ENCODE data around the gene POPDC2.

POPDC2 gene

GRCh38 chr3:119676020-119676419 is 15.6 kb upstream of the POPDC2 start:
- TF ChIP-seq POLR2AphosphoS5 (IDR thresholded peaks at IDR 0.05; ENCODE audit: low read depth, low read length) (no peak), FOXP2 (optimal IDR thresholded peaks at IDR 0.05; ENCODE audit: borderline replicate concordance, extremely low read depth, extremely low read length, insufficient read depth) (no peak), SIN3A (IDR thresholded peaks at IDR 0.05; ENCODE audit: borderline replicate concordance, insufficient read depth, low read length) (no peak), TAF1 (IDR thresholded peaks at IDR 0.05; ENCODE audit: borderline replicate concordance, insufficient read depth, low read length) (no peak)
- TF ChIP-seq, protein P1, sequence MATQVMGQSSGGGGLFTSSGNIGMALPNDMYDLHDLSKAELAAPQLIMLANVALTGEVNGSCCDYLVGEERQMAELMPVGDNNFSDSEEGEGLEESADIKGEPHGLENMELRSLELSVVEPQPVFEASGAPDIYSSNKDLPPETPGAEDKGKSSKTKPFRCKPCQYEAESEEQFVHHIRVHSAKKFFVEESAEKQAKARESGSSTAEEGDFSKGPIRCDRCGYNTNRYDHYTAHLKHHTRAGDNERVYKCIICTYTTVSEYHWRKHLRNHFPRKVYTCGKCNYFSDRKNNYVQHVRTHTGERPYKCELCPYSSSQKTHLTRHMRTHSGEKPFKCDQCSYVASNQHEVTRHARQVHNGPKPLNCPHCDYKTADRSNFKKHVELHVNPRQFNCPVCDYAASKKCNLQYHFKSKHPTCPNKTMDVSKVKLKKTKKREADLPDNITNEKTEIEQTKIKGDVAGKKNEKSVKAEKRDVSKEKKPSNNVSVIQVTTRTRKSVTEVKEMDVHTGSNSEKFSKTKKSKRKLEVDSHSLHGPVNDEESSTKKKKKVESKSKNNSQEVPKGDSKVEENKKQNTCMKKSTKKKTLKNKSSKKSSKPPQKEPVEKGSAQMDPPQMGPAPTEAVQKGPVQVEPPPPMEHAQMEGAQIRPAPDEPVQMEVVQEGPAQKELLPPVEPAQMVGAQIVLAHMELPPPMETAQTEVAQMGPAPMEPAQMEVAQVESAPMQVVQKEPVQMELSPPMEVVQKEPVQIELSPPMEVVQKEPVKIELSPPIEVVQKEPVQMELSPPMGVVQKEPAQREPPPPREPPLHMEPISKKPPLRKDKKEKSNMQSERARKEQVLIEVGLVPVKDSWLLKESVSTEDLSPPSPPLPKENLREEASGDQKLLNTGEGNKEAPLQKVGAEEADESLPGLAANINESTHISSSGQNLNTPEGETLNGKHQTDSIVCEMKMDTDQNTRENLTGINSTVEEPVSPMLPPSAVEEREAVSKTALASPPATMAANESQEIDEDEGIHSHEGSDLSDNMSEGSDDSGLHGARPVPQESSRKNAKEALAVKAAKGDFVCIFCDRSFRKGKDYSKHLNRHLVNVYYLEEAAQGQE (IDR thresholded peaks at IDR 0.05; ENCODE audit: insufficient read depth in 1 of 2, low read depth in 2 of 2, low read length in 2 of 2) = no peak

DNA sequence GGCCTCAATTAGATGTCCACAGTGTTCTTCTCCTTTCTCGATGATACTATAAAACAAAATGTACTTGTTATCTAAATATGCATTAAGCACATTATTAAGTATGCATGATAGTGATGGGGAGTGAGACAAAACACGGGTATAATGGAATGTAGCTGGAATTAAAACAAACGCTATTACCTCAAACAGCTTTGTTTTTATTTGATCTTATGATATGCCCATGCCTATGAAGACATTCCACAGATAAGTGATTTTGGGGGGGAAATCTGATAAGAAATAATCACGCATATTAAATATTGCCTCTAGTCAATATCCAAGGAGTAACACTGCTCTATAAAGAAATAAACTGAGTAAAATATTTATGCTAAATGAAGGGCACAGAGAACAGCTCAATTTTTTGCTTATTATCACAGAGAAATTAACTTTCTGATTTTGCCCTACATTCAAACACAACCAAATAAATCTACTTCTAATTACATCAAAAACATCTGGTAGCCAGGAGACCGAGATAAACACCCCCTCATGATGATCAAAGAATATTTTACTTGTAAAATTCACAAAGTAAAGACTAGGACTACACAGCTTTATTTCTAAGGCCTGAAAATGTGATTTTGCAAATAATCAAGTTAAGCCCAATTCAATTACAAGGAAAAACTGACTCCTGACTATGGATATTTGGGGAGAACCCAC is 14.9 kb upstream of the POPDC2 start:
- no peak for TF ChIP-seq SIN3A (IDR thresholded peaks at IDR 0.05; ENCODE audit: borderline replicate concordance, insufficient read depth, low read length)
- TF ChIP-seq FOXP2 (optimal IDR thresholded peaks at IDR 0.05; ENCODE audit: borderline replicate concordance, extremely low read depth, extremely low read length, insufficient read depth) = no peak
- no peak for TF ChIP-seq TAF1 (IDR thresholded peaks at IDR 0.05; ENCODE audit: borderline replicate concordance, insufficient read depth, low read length)
- TF ChIP-seq, protein P1 (IDR thresholded peaks at IDR 0.05; ENCODE audit: insufficient read depth in 1 of 2, low read depth in 2 of 2, low read length in 2 of 2) = no peak
- no peak for TF ChIP-seq POLR2AphosphoS5 (IDR thresholded peaks at IDR 0.05; ENCODE audit: low read depth, low read length)

DNA sequence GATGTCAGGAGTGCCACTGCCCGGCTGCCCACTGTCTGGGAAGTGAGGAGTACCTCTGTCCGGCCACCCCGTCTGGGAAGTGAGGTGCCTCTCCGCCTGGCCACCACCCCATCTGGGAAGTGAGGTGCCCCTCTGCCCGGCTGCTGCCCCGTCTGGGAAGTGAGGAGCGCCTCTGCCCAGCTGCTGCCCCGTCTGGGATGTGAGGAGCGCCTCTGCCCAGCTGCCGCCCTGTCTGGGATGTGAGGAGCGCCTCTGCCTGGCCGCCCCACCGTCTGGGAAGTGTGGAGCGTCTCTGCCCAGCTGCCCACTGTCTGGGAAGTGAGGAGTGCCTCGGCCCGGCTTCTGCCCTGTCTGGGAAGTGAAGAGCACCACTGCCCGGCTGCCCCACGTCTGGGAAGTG is 13.5 kb upstream of the POPDC2 start:
- no peak for TF ChIP-seq POLR2AphosphoS5 (IDR thresholded peaks at IDR 0.05; ENCODE audit: low read depth, low read length)
- TF ChIP-seq, protein P1 (IDR thresholded peaks at IDR 0.05; ENCODE audit: insufficient read depth in 1 of 2, low read depth in 2 of 2, low read length in 2 of 2) = no peak
- TF ChIP-seq TAF1 (IDR thresholded peaks at IDR 0.05; ENCODE audit: borderline replicate concordance, insufficient read depth, low read length) = no peak
- no peak for TF ChIP-seq SIN3A (IDR thresholded peaks at IDR 0.05; ENCODE audit: borderline replicate concordance, insufficient read depth, low read length)
- TF ChIP-seq FOXP2 (optimal IDR thresholded peaks at IDR 0.05; ENCODE audit: borderline replicate concordance, extremely low read depth, extremely low read length, insufficient read depth) = no peak

GRCh38 chr3:119672776-119673175 is 12.4 kb upstream of the POPDC2 start:
- TF ChIP-seq, protein P1 (IDR thresholded peaks at IDR 0.05; ENCODE audit: insufficient read depth in 1 of 2, low read depth in 2 of 2, low read length in 2 of 2) = no peak
- TF ChIP-seq SIN3A (IDR thresholded peaks at IDR 0.05; ENCODE audit: borderline replicate concordance, insufficient read depth, low read length) (no peak), TAF1 (IDR thresholded peaks at IDR 0.05; ENCODE audit: borderline replicate concordance, insufficient read depth, low read length) (no peak), POLR2AphosphoS5 (IDR thresholded peaks at IDR 0.05; ENCODE audit: low read depth, low read length) (no peak), FOXP2 (optimal IDR thresholded peaks at IDR 0.05; ENCODE audit: borderline replicate concordance, extremely low read depth, extremely low read length, insufficient read depth) (no peak)

All from PFSK-1 (cell line).